ENCODE results near the gene C9orf85. TPM values are rescaled to one million over a fixed set of nuclear protein-coding genes. Genes with fewer than 3 reads are reported as not detected.

Gene C9orf85
- total RNA-seq, result 10.3 and 11.3 TPM in 2 replicates
- 6.7 and 8.3 TPM in 2 replicates for polyA plus RNA-seq
- polyA plus RNA-seq (2011; cell fraction: cytosol; rRNA removed), result 9.1 and 11.4 TPM in 2 replicates
- polyA plus RNA-seq (2011; cell fraction: nucleus; rRNA removed), result 5.2 and 5.7 TPM in 2 replicates
- polyA plus RNA-seq (2012), result 9.9 and 12.4 TPM in 2 replicates
- 4.3 and 6.2 TPM in 2 replicates for polyA minus RNA-seq
- polyA minus RNA-seq (2011; cell fraction: cytosol; rRNA and poly(A)+ RNA removed), result 10.9 TPM
- 5.8 and 9.9 TPM in 2 replicates for polyA minus RNA-seq (2011; cell fraction: nucleus; rRNA and poly(A)+ RNA removed)
- Bru-seq, nascent RNA, result percentile 77 among the genes with signal in this experiment
- BruChase-seq, experiment 1, labeled RNA remaining after a 6-hour chase, result percentile 60 among the genes with signal in this experiment
- percentile 69 among the genes with signal in this experiment for BruChase-seq, experiment 2, labeled RNA remaining after a 2-hour chase
- long read RNA-seq, transcript C9orf85-201 (4 exons, 1,279 nt), result major isoform, 16 of 28 reads
- long read RNA-seq, partial matches to known transcripts, result 0 of 28 reads
- long read RNA-seq, other reads (novel, unspliced or antisense), result 9 of 28 reads

DNA sequence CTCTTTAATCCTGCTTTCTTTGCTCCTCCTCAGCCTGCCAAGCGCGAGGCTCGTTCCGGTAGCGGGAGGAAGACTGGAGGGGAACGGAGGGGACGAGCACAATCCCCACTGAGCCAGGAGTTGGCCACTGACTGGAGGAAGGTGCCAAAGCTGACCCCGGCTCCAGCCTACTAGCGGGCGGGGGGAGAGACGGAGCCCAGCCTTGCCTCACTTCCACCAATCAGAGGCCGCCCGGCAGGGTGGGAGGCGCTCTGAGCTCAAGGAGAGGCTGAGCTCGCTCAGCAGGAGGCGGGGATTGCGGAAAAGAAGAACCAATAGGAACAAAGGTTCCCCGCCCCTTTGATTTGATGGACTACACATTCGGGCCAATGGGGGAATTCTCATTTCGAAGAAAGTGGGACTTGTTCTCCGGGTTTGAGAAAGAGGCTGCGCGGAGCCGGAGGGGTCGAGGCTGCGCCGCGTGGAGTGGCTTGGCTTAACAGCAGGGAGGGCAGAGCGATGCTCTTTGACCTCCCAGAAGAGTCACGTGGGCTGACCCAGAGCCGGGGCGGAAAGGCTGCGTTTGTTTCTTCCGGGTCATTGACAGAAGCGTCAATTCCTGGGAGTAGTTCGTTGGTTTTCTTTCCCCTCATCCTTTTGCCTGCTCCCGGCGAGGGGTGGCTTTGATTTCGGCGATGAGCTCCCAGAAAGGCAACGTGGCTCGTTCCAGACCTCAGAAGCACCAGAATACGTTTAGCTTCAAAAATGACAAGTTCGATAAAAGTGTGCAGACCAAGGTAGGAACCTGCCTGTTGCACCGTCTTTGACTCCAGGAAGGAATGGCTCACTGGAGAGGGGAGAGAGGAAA, at the start of gene C9orf85, which contains the start of gene ABHD17B:
C9orf85 (plus strand) TSS at position 579 of the 847 bp plus-strand sequence; CDS start at position 675, 96 bp downstream.
ABHD17B (minus strand) TSS at position 133 of the 847 bp plus-strand sequence. CDS start 36,113 bp downstream, outside the sequence.
- Histone ChIP-seq H3K36me3 (ENCODE audit: control insufficient read depth in 2 of 2, extremely low read depth in 1 of 2, insufficient read depth in 2 of 2, low read length in 2 of 2) (peaks cover 0 to 1% of the 10 kb centered on the region in 2 experiments), H3K27me3 (ENCODE audit: control insufficient read depth in 2 of 2, insufficient read depth in 2 of 2, low read length in 2 of 2) (no peaks in the 10 kb centered on the region), H3K4me1 (ENCODE audit: control insufficient read depth, extremely low read depth, insufficient read depth, low read length) (peaks cover 20% of the 10 kb centered on the region), H3K9ac (replicated peaks; ENCODE audit: extremely low read depth, insufficient read depth, low read length) (peak within 1 kb of the TSS; percentile 86), H3K9me3 (replicated peaks; ENCODE audit: control insufficient read depth, insufficient read depth, low read length) (no peaks in the 10 kb centered on the region), H3K9me1 (replicated peaks; ENCODE audit: control insufficient read depth, extremely low read depth, insufficient read depth, low read length) (no peaks in the 10 kb centered on the region), H3K4me2 (ENCODE audit: insufficient read depth, low read length) (peak within 1 kb of the TSS; percentile 99), H3K4me3 (replicated peaks in 1 of 3; ENCODE audit: insufficient read depth in 1 of 3, low read depth in 1 of 3, low read length in 3 of 3) (peak within 1 kb of the TSS; percentile 70 to 99 (median 97)), H4K20me1 (replicated peaks; ENCODE audit: control insufficient read depth, extremely low read depth, insufficient read depth, low read length) (peaks cover 11% of the 10 kb centered on the region), H3K79me2 (ENCODE audit: control insufficient read depth, insufficient read depth, low read length) (peaks cover 73% of the 10 kb centered on the region), H2AFZ (ENCODE audit: low read depth, low read length) (peak within 1 kb of the TSS; percentile 88), H3K27ac (ENCODE audit: insufficient read depth, low read depth, low read length) (peak within 1 kb of the TSS; percentile 83)
- ChIA-PET CTCF (interaction anchor here (0.6 to 1.8 kb wide), 3 partner anchors 23 to 92 kb away, joined by 3 to 5 read pairs (median 4); no protein-coding TSS in a partner anchor), POLR2A (interaction anchor here (0.6 to 1.4 kb wide), 12 partner anchors 12 to 666 kb away, joined by 3 to 11 read pairs (median 3); partner anchors contain the start of gene CEMIP2)
- TF ChIP-seq MYC (IDR thresholded peaks at IDR 0.05; ENCODE audit: low read depth, low read length) (no peak), JUN (IDR thresholded peaks at IDR 0.05; ENCODE audit: borderline replicate concordance, insufficient read depth, insufficient read length, low read depth) (no peak), FOS (IDR thresholded peaks at IDR 0.05; ENCODE audit: borderline replicate concordance, insufficient read depth, low read length) (no peak), GATA2 (IDR thresholded peaks at IDR 0.05; ENCODE audit: insufficient read depth, insufficient read length, low read depth, low read length) (no peak), POLR2A (IDR thresholded peaks at IDR 0.05; ENCODE audit: low read depth, low read length) (peak; percentile 95), MAX (IDR thresholded peaks at IDR 0.05; ENCODE audit: insufficient read depth, insufficient read length) (peak; percentile 90), POLR2AphosphoS5 (IDR thresholded peaks at IDR 0.05; ENCODE audit: insufficient read depth, low read depth, low read length) (peak; percentile 80), EZH2 (IDR thresholded peaks at IDR 0.05; ENCODE audit: borderline replicate concordance, low read depth, low read length, severe bottlenecking) (no peak), CTCF (IDR thresholded peaks at IDR 0.05; ENCODE audit: extremely low read depth in 1 of 2, insufficient read depth in 1 of 2, low read depth in 1 of 2, low read length in 2 of 2) (no peak)
- DNase-seq (ENCODE audit: low read depth, low spot score) (peak; percentile 100), FAIRE-seq (peak; percentile 97)
- dilution Hi-C loops (cut with MboI; ENCODE audit: extremely low pct_ligation_motif_present, low sequenced_read_pairs) (no loop called here), intact Hi-C loops (cut with micrococcal nuclease) (loop anchor here (1.0 to 2.0 kb wide), 4 partner anchors 92 to 280 kb away; partner anchors contain the start of gene CEMIP2)
- no TSS peak for BruUV-seq (replicated peaks)
